Mesothelial cell of epicardium (in vitro differentiated cells): ENCODE data around the gene MRPL24. TPM values are rescaled to one million over a fixed set of nuclear protein-coding genes. Genes with fewer than 3 reads are reported as not detected.

ENCODE experiments used
- DNase-seq, 2 experiments: peaks; one replicate each; pipeline ENCODE4 v3.0.0; 2021; ENCODE audit warnings: low spot score in 2 of 2; ENCODE audit not compliant: unreplicated experiment in 2 of 2
- H3K27ac Mint-ChIP-seq: 2 replicates; pipeline ENCODE4 v1.8.0; 2021; ENCODE audit warnings: mixed read lengths
- H3K27me3 Mint-ChIP-seq: 2 replicates; pipeline ENCODE4 v1.8.0; 2021; ENCODE audit warnings: low read depth, mixed read lengths
- H3K36me3 Mint-ChIP-seq: 2 replicates; pipeline ENCODE4 v1.8.0; 2021; ENCODE audit warnings: mixed read lengths
- H3K4me1 Mint-ChIP-seq: 2 replicates; pipeline ENCODE4 v1.8.0; 2021; ENCODE audit warnings: mixed read lengths
- H3K4me3 Mint-ChIP-seq: 2 replicates; pipeline ENCODE4 v1.8.0; 2021; ENCODE audit warnings: mild to moderate bottlenecking, moderate library complexity, mixed read lengths
- H3K9me3 Mint-ChIP-seq: 2 replicates; pipeline ENCODE4 v1.8.0; 2021; ENCODE audit warnings: mixed read lengths
- total RNA-seq: library from RNA; stranded (reverse); gene quantifications from 3 replicates; pipeline ENCODE4 v1.2.1, GENCODE V29; 2021
- TF ChIP-seq, protein P1 (sequence below): fragments of 200-600 bp; sonication (generic); IDR thresholded peaks from one replicate; pipeline ENCODE4 v1.5.0; 2021; ENCODE audit warnings: antibody characterized with exemption; ENCODE audit not compliant: unreplicated experiment

Gene MRPL24
- total RNA-seq, 1 donor from 2014 or later = 35.5 TPM

DNA sequence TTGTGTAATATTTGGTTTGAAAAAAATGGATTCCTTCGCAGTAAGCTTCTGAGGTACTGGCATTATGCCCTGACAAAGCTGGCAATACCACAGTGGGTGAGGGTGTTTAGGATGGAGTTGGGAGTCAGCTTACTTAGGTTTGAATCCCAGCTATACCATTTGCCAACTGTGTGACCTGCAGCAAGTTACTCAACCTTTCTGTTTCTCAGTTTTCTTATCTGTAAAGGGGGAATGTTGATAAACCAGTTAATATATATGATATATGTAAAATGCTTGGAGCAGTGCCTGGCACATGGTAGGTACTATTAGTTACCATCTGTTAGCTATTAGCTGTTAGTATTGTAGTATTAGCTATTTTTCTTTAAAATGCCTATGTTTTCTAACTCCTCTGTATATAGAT is 15.5 kb upstream of the MRPL24 start:
- peaks cover 19% of the 10 kb centered on the region for H3K4me1 Mint-ChIP-seq
- no peaks in the 10 kb centered on the region for H3K9me3 Mint-ChIP-seq
- no peaks in the 10 kb centered on the region for H3K27me3 Mint-ChIP-seq
- TF ChIP-seq, protein P1, sequence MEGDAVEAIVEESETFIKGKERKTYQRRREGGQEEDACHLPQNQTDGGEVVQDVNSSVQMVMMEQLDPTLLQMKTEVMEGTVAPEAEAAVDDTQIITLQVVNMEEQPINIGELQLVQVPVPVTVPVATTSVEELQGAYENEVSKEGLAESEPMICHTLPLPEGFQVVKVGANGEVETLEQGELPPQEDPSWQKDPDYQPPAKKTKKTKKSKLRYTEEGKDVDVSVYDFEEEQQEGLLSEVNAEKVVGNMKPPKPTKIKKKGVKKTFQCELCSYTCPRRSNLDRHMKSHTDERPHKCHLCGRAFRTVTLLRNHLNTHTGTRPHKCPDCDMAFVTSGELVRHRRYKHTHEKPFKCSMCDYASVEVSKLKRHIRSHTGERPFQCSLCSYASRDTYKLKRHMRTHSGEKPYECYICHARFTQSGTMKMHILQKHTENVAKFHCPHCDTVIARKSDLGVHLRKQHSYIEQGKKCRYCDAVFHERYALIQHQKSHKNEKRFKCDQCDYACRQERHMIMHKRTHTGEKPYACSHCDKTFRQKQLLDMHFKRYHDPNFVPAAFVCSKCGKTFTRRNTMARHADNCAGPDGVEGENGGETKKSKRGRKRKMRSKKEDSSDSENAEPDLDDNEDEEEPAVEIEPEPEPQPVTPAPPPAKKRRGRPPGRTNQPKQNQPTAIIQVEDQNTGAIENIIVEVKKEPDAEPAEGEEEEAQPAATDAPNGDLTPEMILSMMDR = no peak
- H3K36me3 Mint-ChIP-seq = no peaks in the 10 kb centered on the region
- no peak overlapping the region for H3K4me3 Mint-ChIP-seq
- DNase-seq = no peak
- no peak overlapping the region for H3K27ac Mint-ChIP-seq

DNA sequence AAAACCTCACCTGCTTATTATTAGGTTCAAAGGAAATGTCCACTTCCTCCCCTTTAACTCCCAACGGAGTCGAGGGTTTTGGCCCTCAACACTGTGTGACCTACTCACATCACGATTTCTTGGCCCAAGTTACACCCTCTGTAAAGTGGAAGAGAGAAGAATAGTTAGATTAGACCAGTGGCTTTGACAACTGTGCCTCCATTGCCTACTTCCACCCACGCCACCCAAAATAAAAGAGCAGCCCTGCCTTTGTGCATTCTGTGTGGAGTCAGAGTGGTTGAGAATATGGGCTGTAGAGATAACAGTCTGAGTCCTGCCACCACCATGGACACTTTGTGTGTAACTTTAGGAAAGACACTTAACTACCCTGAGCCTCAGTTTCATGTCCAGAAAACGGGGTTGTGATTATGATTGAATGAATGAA is 14.7 kb upstream of the MRPL24 start:
- Mint-ChIP-seq H3K27ac (peak overlapping the region; percentile 43), H3K27me3 (no peaks in the 10 kb centered on the region), H3K4me3 (no peak overlapping the region), H3K36me3 (no peaks in the 10 kb centered on the region), H3K9me3 (no peaks in the 10 kb centered on the region), H3K4me1 (peaks cover 17% of the 10 kb centered on the region)
- DNase-seq = no peak
- TF ChIP-seq, protein P1 = no peak

DNA sequence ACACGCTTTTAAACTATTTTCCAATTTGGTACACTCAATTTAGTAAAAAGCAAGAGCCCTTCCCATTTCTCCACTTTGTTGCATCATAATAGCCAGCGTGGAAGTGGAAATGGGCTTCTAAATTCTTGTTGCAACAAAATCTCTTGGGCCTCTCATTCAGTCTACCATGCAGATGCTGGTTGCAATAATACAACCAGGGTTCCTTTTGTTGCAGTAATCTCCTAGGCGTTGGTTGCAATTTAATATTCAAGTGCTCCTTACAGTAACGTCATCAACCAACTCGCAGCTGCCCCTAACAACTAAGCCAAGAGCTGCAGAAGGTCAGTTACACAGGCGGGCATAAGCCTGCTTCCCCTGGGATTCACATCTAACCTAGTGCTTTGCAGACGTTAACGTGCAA is 13.3 kb upstream of the MRPL24 start:
- Mint-ChIP-seq H3K36me3 (no peaks in the 10 kb centered on the region), H3K4me3 (no peak overlapping the region), H3K27me3 (no peaks in the 10 kb centered on the region), H3K27ac (no peak overlapping the region), H3K9me3 (no peaks in the 10 kb centered on the region), H3K4me1 (peaks cover 22% of the 10 kb centered on the region)
- TF ChIP-seq, protein P1 = no peak
- DNase-seq = no peak

DNA sequence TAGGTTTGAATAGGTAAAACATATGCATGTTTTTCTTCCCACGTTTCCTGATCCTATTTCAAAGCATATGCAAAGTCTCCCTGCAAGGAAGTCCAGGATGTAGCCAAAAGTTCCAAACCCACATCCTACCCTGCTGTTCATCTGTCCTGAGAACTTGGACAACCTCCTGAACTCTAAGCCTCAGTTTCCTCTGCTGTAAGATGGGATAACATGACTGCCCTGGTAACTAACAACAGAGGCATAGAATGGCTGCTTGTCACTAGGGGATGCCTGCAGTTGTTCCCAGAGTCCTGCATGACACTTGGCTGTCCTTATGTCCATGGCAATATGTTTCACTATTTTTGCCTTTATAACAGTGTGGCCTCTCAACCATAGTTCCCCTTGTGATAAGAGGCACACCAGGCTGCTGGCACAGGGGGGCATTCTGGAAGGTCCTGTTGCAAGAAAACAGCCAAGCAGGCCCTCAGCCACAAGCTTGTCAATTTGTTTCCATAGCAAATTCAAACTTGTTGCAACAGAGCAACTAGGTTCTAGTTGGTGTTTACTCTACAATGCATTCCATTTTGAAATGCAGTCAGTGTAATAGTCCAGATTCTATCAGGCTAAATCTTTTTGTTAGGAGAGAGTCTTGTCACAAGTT is 12.1 kb upstream of the MRPL24 start:
- Mint-ChIP-seq H3K4me1 (peaks cover 35% of the 10 kb centered on the region), H3K9me3 (no peaks in the 10 kb centered on the region)
- DNase-seq = no peak

DNA sequence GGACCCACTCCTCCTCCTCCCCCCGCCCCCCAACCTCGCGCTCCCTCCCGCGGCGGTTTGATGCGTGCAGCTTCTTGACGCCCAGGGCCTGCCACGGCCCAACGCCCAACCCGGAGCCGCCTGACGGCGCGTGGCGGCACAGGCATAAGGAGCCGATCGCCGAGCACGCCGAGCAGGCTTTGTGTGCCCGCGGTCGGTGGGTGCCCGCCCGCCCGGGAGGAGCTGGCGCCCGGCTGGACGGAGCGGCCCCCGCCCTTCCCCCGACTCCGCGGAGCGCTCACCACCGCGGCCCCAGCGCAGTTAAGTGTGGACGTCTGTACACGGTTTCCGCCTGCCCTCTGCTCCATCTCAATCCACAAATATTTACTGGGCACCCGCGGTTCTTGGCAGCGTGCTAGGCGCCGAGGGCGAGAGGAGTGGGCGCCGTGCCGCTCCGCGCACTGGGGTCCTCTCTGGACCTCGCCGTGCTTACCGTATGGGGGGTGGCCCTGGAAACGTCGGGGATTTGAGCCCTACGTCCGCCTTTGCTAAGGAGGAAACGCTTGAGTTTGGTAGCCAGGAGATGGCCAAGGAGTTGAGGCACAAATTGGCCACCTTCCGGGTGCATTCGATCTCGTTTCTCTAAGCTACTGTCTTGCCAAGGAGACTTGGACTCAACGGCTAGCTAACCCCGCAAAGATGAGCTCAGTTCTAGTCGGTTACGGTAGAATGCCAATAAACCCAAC is 11.0 kb upstream of the MRPL24 start:
- H3K4me3 Mint-ChIP-seq = peak overlapping the region; percentile 96
- TF ChIP-seq, protein P1 = no peak
- peak; percentile 87 to 89 for DNase-seq
- H3K27me3 Mint-ChIP-seq = no peaks in the 10 kb centered on the region
- H3K9me3 Mint-ChIP-seq = no peaks in the 10 kb centered on the region
- peaks cover 43% of the 10 kb centered on the region for H3K4me1 Mint-ChIP-seq
- H3K36me3 Mint-ChIP-seq = no peaks in the 10 kb centered on the region
- H3K27ac Mint-ChIP-seq = peak overlapping the region; percentile 98

More for the DNA sequence above, 12.1 kb upstream of the MRPL24 start:
- TF ChIP-seq, protein P1 = no peak
- Mint-ChIP-seq H3K36me3 (no peaks in the 10 kb centered on the region), H3K27me3 (no peaks in the 10 kb centered on the region), H3K4me3 (peak overlapping the region; percentile 96), H3K27ac (peak overlapping the region; percentile 85)
